GM12878 (cell line): Measurements from ENCODE around the gene RNF113B.

Experiments used
- HDAC6 ChIP-seq: fragments of 200-600 bp; sonication (generic); IDR thresholded peaks from one replicate; pipeline ENCODE4 v1.8.0; 2017; ENCODE audit warnings: antibody characterized with exemption; ENCODE audit not compliant: unreplicated experiment
- MYC ChIP-seq: IDR thresholded peaks from 2 replicates; pipeline ENCODE4 v1.6.1; 2011; ENCODE audit warnings: mild to moderate bottlenecking, low read length, moderate library complexity, inconsistent platforms; ENCODE audit not compliant: insufficient read depth, insufficient replicate concordance, insufficient read length, severe bottlenecking

- TF ChIP-seq HDAC6 (no peak), MYC (no peak)
Observed at GRCh38 chr13:98176777-98177608, at the start of gene RNF113B.
